GM10266 (cell line): Measurements from ENCODE around the gene PCDHB7.
A peak's percentile ranks its signal among the peaks of the same experiment; 100 is the strongest.
"Not testable (repeated sequence)": the region's sequence is repeated elsewhere in the genome, so short reads cannot be mapped to it uniquely, and the experiment has no call there.

Source experiments
- DNase-seq: peaks from one replicate; pipeline ENCODE4 v3.0.0; 2012; ENCODE audit errors: extremely low spot score
- CTCF ChIP-seq: IDR thresholded peaks from 2 replicates; pipeline ENCODE4 v1.5.1; 2012; ENCODE audit warnings: mild to moderate bottlenecking, low read depth; ENCODE audit not compliant: control insufficient read depth, insufficient read depth; ENCODE audit errors: missing control alignments

PCDHB7 gene

GRCh38 chr5:141199359-141200235 lies 27.2 kb downstream of the PCDHB7 start, which contains the start of gene PCDHB11:
TSS of gene PCDHB11 (plus strand) at chr5:141199627. CDS start at chr5:141199775, 148 bp downstream.
- no peak for TF ChIP-seq CTCF
- no peak for DNase-seq

GRCh38 chr5:141201126-141201525 lies 28.7 kb downstream of the PCDHB7 start:
- not testable (repeated sequence) for DNase-seq

- DNase-seq, result not testable (repeated sequence)
Observed at GRCh38 chr5:141201646-141202045, 29.2 kb downstream of the PCDHB7 start.

- TF ChIP-seq CTCF, result peak; percentile 8
- DNase-seq, result no peak
Observed at GRCh38 chr5:141208478-141208877, 36.0 kb downstream of the PCDHB7 start, which contains the start of gene PCDHB12. TSS of gene PCDHB12 (plus strand) at chr5:141208719. CDS start at chr5:141208908, 189 bp downstream.

- not testable (repeated sequence) for DNase-seq
Observed at GRCh38 chr5:141210281-141210680, 37.8 kb downstream of the PCDHB7 start.

- not testable (repeated sequence) for DNase-seq
Observed at GRCh38 chr5:141210849-141211248, 38.4 kb downstream of the PCDHB7 start.

- not testable (repeated sequence) for DNase-seq
- peak; percentile 5 for TF ChIP-seq CTCF
Observed at GRCh38 chr5:141213656-141214339, 41.4 kb downstream of the PCDHB7 start, which contains the start of gene PCDHB13. TSS of gene PCDHB13 (plus strand) at chr5:141213919. CDS start at chr5:141214124, 205 bp downstream.

GRCh38 chr5:141214583-141214982 lies 42.1 kb downstream of the PCDHB7 start:
- not testable (repeated sequence) for DNase-seq

GRCh38 chr5:141215504-141215903 lies 43.1 kb downstream of the PCDHB7 start:
- DNase-seq, result not testable (repeated sequence)

GRCh38 chr5:141216035-141216434 lies 43.6 kb downstream of the PCDHB7 start:
- DNase-seq, result not testable (repeated sequence)

- TF ChIP-seq CTCF, result no peak
- DNase-seq, result no peak
Observed at GRCh38 chr5:141223112-141223783, 50.8 kb downstream of the PCDHB7 start, which contains the start of gene PCDHB14. TSS of gene PCDHB14 (plus strand) at chr5:141223343. CDS start at chr5:141223506, 163 bp downstream.

GRCh38 chr5:141224844-141225243 lies 52.4 kb downstream of the PCDHB7 start:
- not testable (repeated sequence) for DNase-seq

- not testable (repeated sequence) for DNase-seq
Observed at GRCh38 chr5:141225421-141225820, 53.0 kb downstream of the PCDHB7 start.
